ENCODE measurements around the gene DIPK1B.

The DIPK1B gene

GRCh38 chr9:136673088-136673974 lies 39.0 kb upstream of the DIPK1B start:
- no peak for DNase-seq

DNA sequence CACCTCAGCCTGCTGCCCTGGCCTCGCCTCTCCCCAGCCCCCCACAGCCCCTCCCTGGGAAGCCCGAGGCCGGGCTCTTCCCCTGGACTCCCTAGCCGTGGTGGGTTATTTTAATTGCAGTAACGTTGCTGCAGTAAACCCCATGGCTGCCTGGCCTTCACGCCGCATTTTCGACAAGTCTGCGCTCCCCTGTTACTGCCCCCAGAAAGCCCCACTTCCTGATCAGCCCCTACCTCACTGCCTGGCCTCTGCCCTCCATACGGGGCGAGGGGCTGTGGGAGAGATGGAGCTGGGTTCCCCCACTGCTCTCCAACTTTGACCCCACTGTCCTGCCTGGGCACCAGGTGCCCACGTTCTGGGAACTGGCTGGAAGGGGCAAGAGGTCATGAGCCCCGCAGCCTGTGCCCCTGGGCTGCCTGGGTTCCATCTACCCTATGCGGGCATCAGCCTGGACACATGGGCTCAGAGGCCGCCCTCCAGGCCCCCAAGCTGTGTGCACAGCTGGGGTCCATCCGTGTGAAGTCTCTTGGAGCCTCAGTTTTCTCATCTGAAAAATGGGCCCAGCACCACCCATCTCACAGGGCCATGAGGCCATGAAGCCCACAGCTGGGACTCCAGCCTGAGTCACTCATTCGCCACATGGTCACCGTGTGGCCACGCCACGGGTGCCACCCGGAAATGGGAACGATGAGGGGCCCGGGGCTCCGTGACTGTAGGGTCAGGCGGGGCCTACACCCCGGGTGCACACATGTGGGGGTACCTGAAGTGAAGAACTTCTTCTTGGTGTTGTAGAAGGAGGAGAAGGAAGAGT lies 38.2 kb upstream of the DIPK1B start:
- no peak for DNase-seq

GRCh38 chr9:136674786-136675349 lies 37.5 kb upstream of the DIPK1B start:
- no peak for DNase-seq

DNA sequence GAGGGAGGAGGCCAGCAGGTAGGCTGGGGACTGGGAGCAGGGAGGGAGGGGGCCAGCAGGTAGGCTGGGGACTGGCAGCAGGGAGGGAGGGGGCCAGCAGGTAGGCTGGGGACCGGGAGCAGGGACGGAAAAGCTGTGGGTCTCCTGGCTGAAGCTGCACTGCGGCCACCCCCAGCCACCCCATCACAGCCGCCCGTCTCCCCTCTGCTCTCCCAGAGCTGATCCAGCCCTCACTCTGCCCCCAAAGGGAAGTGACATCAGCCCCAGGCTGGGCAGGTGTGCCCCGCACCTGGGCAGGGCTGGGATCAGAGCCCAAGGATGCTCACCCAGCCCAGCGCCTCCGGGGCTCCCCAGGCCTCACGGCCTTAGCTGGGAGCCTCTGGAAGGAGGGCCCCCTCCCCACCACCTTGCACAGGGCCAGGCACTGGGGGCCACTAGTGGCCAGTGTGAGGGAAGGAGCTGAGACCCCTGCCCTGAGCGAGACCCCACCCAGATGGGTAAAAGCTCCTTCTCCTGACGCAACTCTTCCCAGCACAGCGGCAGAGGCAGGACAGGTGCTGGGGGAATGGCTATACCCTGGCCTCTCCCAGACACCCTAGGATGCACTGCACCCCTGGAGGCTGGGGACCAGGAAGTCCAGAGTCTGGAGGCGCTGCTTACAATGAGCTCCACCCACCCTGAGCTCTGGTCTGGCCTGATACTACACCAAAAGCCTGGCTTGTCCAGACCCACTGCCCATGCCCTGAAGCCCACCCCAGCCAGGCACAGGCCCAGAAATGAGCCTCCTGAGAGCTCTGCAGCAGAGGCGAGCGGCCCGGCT lies 36.7 kb upstream of the DIPK1B start:
- DNase-seq: no peak

DNA sequence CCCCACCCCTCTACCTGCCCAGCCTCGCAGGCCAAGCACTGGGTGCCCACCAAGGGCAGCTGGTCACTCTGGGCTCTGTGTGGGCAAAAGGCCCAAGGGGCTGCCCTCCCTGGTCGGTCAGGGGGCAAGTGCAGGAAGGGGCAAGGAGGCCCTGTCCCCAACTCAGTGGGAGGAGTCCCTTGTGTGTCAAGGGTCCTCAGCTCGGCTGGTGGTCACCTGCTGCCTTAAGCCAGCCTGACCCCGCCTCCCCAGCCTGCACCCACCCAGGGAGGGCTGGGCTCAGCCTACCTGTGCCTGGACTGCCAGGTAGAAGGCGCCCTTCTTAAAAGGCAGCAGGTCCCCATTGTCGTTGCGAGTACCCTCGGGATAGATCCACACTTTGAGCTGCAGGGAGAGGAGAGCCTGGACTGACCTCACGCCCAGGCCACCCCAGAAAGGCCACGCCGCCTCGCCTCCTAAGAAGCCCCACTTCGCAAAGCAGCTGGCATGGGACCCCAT lies 36.0 kb upstream of the DIPK1B start:
- no peak for DNase-seq

DNA sequence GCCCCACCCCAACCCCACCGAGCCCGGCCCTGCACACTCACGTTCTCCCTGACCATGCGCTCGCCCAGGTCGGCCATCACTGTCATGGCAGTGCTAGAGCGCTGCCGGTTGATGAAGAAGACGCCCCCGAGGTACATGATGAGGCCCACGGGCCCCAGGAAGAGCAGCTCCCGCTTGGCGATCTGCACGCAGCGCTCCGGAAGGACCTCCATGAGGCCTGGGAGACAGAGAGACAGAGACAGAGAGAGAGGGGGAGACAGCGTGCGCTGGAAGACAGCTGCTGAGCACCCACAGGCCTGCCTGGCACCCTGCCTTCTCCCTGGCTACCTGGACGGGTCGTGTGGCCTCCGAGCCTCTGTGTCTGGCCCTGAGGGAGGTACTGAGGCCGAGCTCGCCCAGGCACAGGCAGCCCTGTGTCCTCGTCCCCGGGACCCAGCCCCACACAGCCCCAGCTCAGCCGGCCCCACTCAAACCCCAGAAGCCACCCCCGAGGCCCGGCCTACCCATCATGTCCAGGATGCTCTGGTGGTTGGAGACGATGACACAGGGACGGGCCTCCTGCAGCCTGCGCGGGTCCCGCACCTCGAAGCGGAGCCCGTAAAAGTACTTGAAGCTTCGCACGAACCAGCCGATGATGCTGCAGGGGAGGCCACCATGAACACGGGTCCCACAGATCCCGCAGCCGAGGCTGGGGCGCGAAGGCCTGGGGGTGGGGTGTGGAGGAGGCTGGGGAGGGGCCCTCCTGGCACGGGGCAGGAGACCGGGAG lies 35.3 kb upstream of the DIPK1B start:
- DNase-seq: no peak

GRCh38 chr9:136678034-136678433 lies 34.3 kb upstream of the DIPK1B start:
- DNase-seq: no peak

DNA sequence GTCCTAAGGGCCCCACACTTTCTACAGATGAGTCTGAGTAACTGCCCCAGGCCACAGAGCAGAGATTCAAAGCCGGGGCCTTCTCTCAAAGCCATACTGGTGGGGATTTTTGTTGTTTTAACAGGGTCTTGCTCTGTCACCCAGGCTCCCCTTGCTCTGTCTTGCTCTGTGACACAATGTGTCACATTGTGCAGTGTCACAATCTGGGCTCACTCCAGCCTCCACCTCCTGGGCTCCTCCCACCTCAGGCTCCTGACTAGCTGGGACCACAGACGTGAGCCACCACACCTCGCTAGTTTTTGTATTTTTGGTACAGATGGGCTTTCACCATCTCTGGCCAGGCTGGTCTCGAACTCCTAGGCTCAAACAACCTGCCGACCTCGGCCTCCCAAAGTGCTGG lies 33.7 kb upstream of the DIPK1B start:
- peak; percentile 35 to 66 (median 52) for DNase-seq

GRCh38 chr9:136679431-136679941 lies 32.9 kb upstream of the DIPK1B start:
- DNase-seq: peak; percentile 83 to 93 (median 86)

DNA sequence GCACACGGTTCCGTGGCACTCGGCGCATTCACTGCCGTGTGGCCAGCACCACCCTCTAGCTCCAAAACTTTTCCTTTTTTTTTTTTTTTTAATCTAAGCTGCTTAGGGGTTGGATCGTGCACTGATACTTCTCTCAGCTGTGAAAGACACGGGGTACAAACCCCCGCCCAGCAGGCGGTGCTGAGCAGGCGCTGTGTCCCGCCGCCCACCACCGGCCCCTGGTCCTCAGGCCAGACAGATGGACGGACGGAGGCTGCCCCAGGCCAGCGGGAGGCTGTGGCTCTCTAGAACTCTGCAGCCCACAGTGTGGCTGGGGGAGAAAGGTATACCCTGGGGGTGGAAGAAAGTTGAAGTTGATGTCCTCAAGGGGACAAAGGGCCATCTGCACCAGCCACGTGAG lies 31.3 kb upstream of the DIPK1B start:
- DNase-seq: no peak

GRCh38 chr9:136681945-136682699 lies 30.2 kb upstream of the DIPK1B start:
- no peak for DNase-seq

DNA sequence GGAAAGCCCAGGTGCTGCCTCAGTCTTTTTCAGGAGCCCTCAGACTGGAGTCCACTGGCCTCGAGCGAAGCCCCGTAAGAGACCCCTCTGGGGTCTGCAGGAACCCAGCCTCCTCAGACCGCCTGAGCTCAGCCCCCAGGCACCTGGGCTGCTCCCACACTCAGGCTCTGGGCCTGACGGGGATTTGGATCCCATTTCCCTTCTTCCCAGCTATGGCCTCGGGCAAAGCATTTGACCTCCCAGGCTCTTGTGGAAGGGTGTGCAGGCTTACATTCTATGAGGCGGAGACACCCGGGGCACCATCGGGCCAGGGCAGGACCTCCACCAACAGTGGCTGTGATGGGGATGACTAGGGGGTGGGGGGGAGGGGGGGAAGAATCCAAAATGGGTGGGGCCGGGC lies 29.7 kb upstream of the DIPK1B start:
- no peak for DNase-seq

DNA sequence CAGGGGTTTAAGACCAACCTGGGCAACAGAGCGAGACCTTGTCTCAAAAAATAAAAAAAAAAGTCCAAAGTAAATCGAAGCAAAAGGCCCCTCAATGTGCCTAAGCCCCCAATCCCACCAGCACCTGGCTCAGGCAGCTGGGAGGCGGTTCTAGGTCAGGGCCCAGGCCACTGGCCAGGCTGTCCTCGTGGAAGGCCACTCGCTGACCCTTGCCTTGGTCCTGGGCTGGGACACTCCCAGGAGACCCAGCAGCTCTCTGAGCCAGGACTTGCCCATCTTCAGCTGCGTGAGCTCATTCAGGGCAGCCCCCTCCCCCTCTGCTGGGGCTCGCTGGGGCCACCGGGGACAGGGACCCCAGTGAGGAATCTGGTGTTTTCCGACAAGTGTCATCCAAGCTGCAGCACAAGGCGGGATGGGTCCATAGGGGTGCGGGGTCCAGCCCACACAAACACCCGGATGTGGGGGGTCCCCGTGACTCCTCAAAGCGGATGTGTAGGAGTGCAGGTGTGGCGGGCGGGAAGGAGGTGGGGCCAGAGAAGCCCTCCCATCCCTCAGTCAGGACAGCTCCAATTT lies 29.1 kb upstream of the DIPK1B start:
- no peak for DNase-seq

DNA sequence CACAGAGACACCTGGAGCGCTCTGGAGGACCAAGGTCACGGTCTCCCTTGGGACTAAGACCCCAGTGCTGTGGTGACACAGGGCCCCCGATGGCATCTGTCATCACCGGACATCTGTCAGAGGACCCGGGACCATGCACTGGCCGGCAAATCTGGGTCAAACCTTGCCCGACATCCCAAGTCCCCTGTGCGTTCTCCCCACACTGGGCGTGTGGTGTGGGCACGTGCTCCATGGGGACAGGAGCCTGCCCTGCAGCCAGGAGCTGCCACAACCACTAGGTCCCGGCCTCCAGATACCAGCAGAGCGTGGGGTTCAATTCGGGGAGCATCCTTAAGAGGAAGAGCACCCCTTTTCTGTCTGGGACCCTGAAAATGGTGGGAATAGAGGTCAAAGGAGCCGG lies 28.6 kb upstream of the DIPK1B start:
- DNase-seq: no peak

DNA sequence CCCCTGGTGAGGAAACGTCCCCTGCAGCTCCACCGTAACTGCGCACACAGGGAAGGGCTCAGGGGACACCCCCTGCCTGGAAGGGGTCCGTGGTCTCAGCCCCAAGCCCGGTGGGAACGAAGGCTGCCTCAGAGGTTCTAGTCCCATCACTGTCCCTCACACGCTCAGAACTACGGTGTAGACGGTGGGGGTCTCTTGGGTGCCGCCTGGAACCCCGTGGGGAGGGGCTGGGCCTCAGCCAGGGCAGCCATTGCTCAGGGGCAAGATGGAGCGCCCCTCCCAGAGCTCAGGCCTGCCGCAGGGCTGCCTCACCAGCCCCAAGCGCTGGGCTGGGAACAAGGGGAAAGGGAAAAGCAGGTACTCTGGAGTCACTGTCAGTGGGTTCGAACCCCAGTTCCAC lies 28.0 kb upstream of the DIPK1B start:
- no peak for DNase-seq

- DNase-seq: no peak
These were observed 27.6 kb upstream of the DIPK1B start for GRCh38 chr9:136684799-136685198.

GRCh38 chr9:136685216-136685615 lies 27.2 kb upstream of the DIPK1B start:
- no peak for DNase-seq

- peak in 3 of 4 experiments; percentile 38 to 54 (median 44) for DNase-seq
These were observed 26.4 kb upstream of the DIPK1B start for GRCh38 chr9:136685790-136686533.

GRCh38 chr9:136686534-136686793 lies 25.9 kb upstream of the DIPK1B start:
- no peak for DNase-seq
